Common myeloid progenitor, CD34-positive (primary cell): ENCODE data around the gene TATDN2.
A peak's percentile ranks its signal among the peaks of the same experiment; 100 is the strongest.
"Not testable (repeated sequence)": the region's sequence is repeated elsewhere in the genome, so short reads cannot be mapped to it uniquely, and the experiment has no call there.

Source experiments
- CTCF ChIA-PET: fragments of 350-600 bp; sonication (Branson Sonifier 250); formaldehyde crosslinking; loops from one replicate; lab custom pipeline; 2021; ENCODE audit warnings: antibody characterized with exemption; lab: Charles Lee
- POLR2A ChIA-PET: fragments of 350-600 bp; sonication (Branson Sonifier 250); formaldehyde crosslinking; loops from one replicate; lab custom pipeline; 2021; ENCODE audit warnings: antibody characterized with exemption; lab: Charles Lee
- DNase-seq, 3 donors: peaks; one replicate each; pipeline versions ENCODE4 v3.0.0 to v3.0.0-alpha.2; 2013
- H3K27ac ChIP-seq, 2 experiments: 1 replicate in 1 of 2; 2 replicates in 1 of 2; pipeline ENCODE4 v1.7.0; 2013; ENCODE audit warnings: inconsistent platforms in 2 of 2, low read length in 2 of 2, mild to moderate bottlenecking in 2 of 2, low read depth in 1 of 2, moderate library complexity in 1 of 2; ENCODE audit not compliant: severe bottlenecking in 2 of 2, insufficient read depth in 1 of 2, poor library complexity in 1 of 2
- H3K27me3 ChIP-seq, 5 experiments: replicated peaks in 2 of 5; 1 replicate in 3 of 5; 2 replicates in 2 of 5; pipeline versions ENCODE4 v1.6.1 to v1.7.0; 2013; ENCODE audit warnings: low read length in 4 of 5, mild to moderate bottlenecking in 2 of 5, moderate library complexity in 2 of 5, inconsistent platforms in 1 of 5; ENCODE audit not compliant: insufficient read depth in 5 of 5, control insufficient read depth in 4 of 5
- H3K36me3 ChIP-seq, 4 experiments: 1 replicate in 2 of 4; 2 replicates in 2 of 4; pipeline versions ENCODE4 v1.6.1 to v1.7.0; 2013; ENCODE audit warnings: low read length in 3 of 4, control low read depth in 1 of 4, mild to moderate bottlenecking in 1 of 4; ENCODE audit not compliant: control insufficient read depth in 4 of 4, insufficient read depth in 4 of 4
- H3K4me1 ChIP-seq, 4 experiments: 1 replicate in 3 of 4; 2 replicates in 1 of 4; pipeline versions ENCODE4 v1.6.1 to v1.7.1; 2013; ENCODE audit warnings: low read length in 3 of 4, mild to moderate bottlenecking in 3 of 4, control low read depth in 1 of 4, inconsistent platforms in 1 of 4, moderate library complexity in 1 of 4; ENCODE audit not compliant: control insufficient read depth in 4 of 4, insufficient read depth in 4 of 4; ENCODE audit errors: control extremely low read depth in 1 of 4
- H3K4me3 ChIP-seq, 7 experiments: 1 replicate in 4 of 7; 2 replicates in 3 of 7; pipeline versions ENCODE4 v1.5.1 to v1.7.0; 2013; ENCODE audit warnings: mild to moderate bottlenecking in 7 of 7, low read length in 6 of 7, moderate library complexity in 6 of 7, inconsistent platforms in 2 of 7, low read depth in 2 of 7, control low read depth in 1 of 7; ENCODE audit not compliant: insufficient read depth in 4 of 7, control insufficient read depth in 1 of 7; ENCODE audit errors: extremely low read depth in 1 of 7
- H3K9me3 ChIP-seq, 5 experiments: 1 replicate in 4 of 5; 2 replicates in 1 of 5; pipeline versions ENCODE4 v1.6.1 to v1.7.1; 2013; ENCODE audit warnings: low read length in 4 of 5, mild to moderate bottlenecking in 2 of 5, inconsistent platforms in 1 of 5, low read depth in 1 of 5, moderate library complexity in 1 of 5; ENCODE audit not compliant: control insufficient read depth in 4 of 5, insufficient read depth in 2 of 5; ENCODE audit errors: control extremely low read depth in 1 of 5
- WGBS: methylation state at CpG from one replicate; pipeline ENCODE4 v1.1.5; 2013; ENCODE audit not compliant: insufficient coverage; 5-methylcytosine and 5-hydroxymethylcytosine counted together

Gene TATDN2

DNA sequence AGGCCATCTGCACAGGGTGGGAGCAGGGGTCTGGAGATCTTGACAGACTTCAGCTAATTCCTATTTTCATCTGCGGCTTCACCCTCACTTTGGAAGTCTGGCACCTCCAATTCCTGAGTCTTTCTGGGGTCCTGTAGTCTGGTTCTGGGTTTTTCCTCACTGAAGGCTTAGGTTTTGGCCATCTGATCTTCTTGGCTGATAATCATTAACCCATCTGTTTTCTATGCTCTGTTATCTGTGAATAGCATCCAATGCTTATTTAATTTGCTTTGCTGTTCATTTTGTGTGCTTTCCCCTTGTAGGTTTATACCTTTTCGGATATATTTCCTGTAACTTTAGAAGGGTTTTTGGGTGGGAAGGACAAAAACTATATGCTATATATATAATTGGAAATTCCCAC is 17.6 kb downstream of the TATDN2 start:
- ChIA-PET CTCF (interaction anchor here (1.3 kb wide), 1 partner anchor 21 kb away, joined by 4 read pairs; no protein-coding TSS in a partner anchor), POLR2A (interaction anchor here (0.7 to 1.1 kb wide), 2 partner anchors 44 to 77 kb away, joined by 3 read pairs; no protein-coding TSS in a partner anchor)
- DNase-seq, result no peak
- Histone ChIP-seq H3K9me3 (no peaks in the 10 kb centered on the region), H3K27ac (no peak overlapping the region), H3K27me3 (no peaks in the 10 kb centered on the region), H3K4me3 (no peak overlapping the region), H3K36me3 (peaks cover 20 to 71% (median 50%) of the 10 kb centered on the region in 4 experiments), H3K4me1 (peaks cover 0 to 8% (median 1%) of the 10 kb centered on the region in 4 experiments)
- WGBS, result 100% methylated on average over 1 of the region's 2 CpGs

DNA sequence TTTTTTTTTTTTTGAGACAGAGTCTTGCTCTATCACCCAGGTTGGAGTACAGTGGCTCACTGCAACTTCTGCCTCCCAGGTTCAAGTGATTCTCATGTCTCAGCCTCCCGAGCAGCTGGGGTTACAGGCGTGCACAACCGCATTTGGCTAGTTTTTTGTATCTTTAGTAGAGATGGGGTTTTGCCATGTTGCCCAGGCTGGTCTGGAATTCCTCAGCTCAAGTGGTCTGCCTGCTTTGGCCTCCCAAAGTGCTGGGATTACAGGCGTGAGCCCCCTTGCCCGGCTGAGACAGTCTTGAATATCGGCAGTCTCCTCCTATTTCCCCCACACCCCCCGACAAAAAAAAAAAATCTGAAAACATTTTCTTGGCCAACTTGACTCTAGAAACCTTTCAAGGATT is 18.7 kb downstream of the TATDN2 start:
- H3K27ac ChIP-seq, POLR2A ChIA-PET, H3K4me1 ChIP-seq, H3K4me3 ChIP-seq, DNase-seq, H3K27me3 ChIP-seq, H3K9me3 ChIP-seq: not testable (repeated sequence)
- 100% methylated on average over 1 of the region's 7 CpGs for WGBS
- H3K36me3 ChIP-seq, result peaks cover 15 to 70% (median 50%) of the 10 kb centered on the region in 4 experiments
- CTCF ChIA-PET, result interaction anchor here (0.6 kb wide), 1 partner anchor 99 kb away, joined by 3 read pairs; no protein-coding TSS in a partner anchor

GRCh38 chr3:10268116-10268515 is 19.9 kb downstream of the TATDN2 start:
- ChIA-PET CTCF (interaction anchor here (0.8 to 2.9 kb wide), 2 partner anchors 10 to 19 kb away, joined by 4 to 7 read pairs; no protein-coding TSS in a partner anchor), POLR2A (interaction anchor here (0.7 kb wide), 1 partner anchor 175 kb away, joined by 3 read pairs; no protein-coding TSS in a partner anchor)
- Histone ChIP-seq H3K27me3 (no peaks in the 10 kb centered on the region), H3K36me3 (peaks cover 13 to 72% (median 46%) of the 10 kb centered on the region in 4 experiments), H3K27ac (no peak overlapping the region), H3K4me1 (peaks cover 2 to 12% (median 5%) of the 10 kb centered on the region in 4 experiments), H3K4me3 (no peak overlapping the region), H3K9me3 (no peaks in the 10 kb centered on the region)
- no peak for DNase-seq

DNA sequence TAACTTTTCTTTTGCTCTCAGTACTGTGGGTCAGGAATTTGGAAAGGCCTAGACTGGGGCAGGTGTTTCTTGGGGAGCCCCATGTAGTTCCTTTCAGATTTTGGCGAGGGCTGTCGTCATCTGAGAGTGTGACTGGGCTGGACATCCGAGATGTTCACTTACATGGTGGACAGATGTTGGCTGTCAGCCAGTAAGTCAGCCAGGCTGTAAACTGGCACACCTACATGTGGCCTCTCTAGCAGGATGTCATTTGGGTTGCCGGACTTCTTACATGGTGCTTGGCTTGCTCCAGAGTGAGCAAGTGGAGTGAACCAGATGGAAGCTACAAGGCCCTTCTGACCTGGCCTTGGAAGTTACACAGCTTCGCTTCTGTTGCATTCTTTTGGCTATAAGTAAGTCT is 20.7 kb downstream of the TATDN2 start:
- CTCF ChIA-PET, result interaction anchor here (0.6 to 2.9 kb wide), 4 partner anchors 11 to 593 kb away, joined by 3 to 7 read pairs (median 5); no protein-coding TSS in a partner anchor
- POLR2A ChIA-PET, result no interaction called here
- no peaks in the 10 kb centered on the region for H3K9me3 ChIP-seq
- no peak overlapping the region for H3K4me3 ChIP-seq
- DNase-seq, result no peak
- H3K36me3 ChIP-seq, result peaks cover 13 to 70% (median 44%) of the 10 kb centered on the region in 4 experiments
- no peak overlapping the region for H3K27ac ChIP-seq
- H3K4me1 ChIP-seq, result peaks cover 4 to 20% (median 14%) of the 10 kb centered on the region in 4 experiments
- WGBS, result 92% methylated on average over 5 of the region's 5 CpGs
- H3K27me3 ChIP-seq, result no peaks in the 10 kb centered on the region

DNA sequence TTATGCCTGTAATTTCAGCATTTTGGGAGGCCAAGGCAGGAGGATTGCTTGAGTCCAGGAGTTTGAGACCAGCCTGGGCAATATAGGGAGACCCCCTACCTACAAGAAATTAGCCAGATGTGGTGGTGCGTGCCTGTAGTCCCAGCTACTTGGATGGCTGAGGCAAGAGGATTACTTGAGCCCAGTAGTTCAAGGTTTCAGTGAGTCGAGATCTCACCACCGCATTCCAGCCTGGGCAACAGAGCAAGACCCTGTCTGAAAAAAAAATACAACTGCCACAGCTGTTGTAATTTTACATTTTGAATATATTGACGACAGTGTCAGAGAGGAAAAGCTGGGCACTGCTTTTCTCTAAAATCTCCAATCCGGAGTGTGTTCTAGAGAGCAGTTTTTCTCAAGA is 21.2 kb downstream of the TATDN2 start:
- Histone ChIP-seq H3K36me3 (peaks cover 13 to 67% (median 42%) of the 10 kb centered on the region in 4 experiments), H3K27ac (no peak overlapping the region), H3K27me3 (no peaks in the 10 kb centered on the region), H3K4me1 (peaks cover 9 to 25% (median 19%) of the 10 kb centered on the region in 4 experiments), H3K4me3 (no peak overlapping the region), H3K9me3 (no peaks in the 10 kb centered on the region)
- ChIA-PET CTCF (interaction anchor here (0.6 to 2.9 kb wide), 3 partner anchors 11 to 594 kb away, joined by 3 to 7 read pairs (median 6); no protein-coding TSS in a partner anchor), POLR2A (interaction anchor here (0.5 to 1.0 kb wide), 2 partner anchors 15 to 1577 kb away, joined by 3 read pairs; no protein-coding TSS in a partner anchor)
- no peak for DNase-seq
- WGBS, result 92% methylated on average over 5 of the region's 5 CpGs

DNA sequence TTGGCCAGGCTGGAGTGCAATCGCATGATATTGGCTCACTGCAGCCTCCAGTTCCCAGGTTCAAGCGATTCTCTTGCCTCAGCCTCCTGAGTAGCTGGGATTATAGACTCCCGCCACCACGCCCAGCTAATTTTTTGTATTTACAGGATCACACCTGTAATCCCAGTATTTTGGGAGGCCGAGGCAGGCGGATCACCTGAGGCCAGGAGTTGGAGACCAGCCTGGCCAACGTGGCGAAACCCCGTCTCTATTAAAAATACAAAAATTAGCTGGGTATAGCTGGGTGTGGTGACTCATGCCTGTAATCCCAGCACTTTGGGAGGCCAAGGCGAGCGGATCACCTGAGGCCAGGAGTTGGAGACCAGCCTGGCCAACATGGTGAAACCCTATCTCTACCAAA is 24.2 kb downstream of the TATDN2 start:
- WGBS, result 87% methylated on average over 6 of the region's 11 CpGs
- ChIA-PET POLR2A (interaction anchor here (0.6 to 0.7 kb wide), 2 partner anchors 9 to 18 kb away, joined by 3 to 4 read pairs; no protein-coding TSS in a partner anchor), CTCF (interaction anchor here (0.6 to 3.6 kb wide), 6 partner anchors 9 to 340 kb away, joined by 3 to 27 read pairs (median 4); no protein-coding TSS in a partner anchor)
- not testable (repeated sequence) for DNase-seq, H3K27ac ChIP-seq, H3K27me3 ChIP-seq, H3K4me3 ChIP-seq, H3K9me3 ChIP-seq
- Histone ChIP-seq H3K36me3 (peaks cover 11 to 62% (median 42%) of the 10 kb centered on the region in 4 experiments), H3K4me1 (peaks cover 13 to 28% (median 21%) of the 10 kb centered on the region in 4 experiments)

- Histone ChIP-seq H3K27me3 (no peaks in the 10 kb centered on the region), H3K9me3 (no peaks in the 10 kb centered on the region), H3K4me3 (no peak overlapping the region), H3K27ac (peak overlapping the region in 1 of 2 experiments; percentile 57), H3K4me1 (peaks cover 13 to 25% (median 20%) of the 10 kb centered on the region in 4 experiments), H3K36me3 (peaks cover 11 to 62% (median 45%) of the 10 kb centered on the region in 4 experiments)
- WGBS, result 96% methylated on average over 2 of the region's 2 CpGs
- POLR2A ChIA-PET, result no interaction called here
- CTCF ChIA-PET, result interaction anchor here (3.0 to 3.6 kb wide), 2 partner anchors 10 to 11 kb away, joined by 12 to 27 read pairs; no protein-coding TSS in a partner anchor
- no peak for DNase-seq
Measured at GRCh38 chr3:10272977-10273376, 24.7 kb downstream of the TATDN2 start.
